OCI-LY7 (cell line): ENCODE measurements around the gene PEX11A. TPM values are rescaled to one million over a fixed set of nuclear protein-coding genes. Genes with fewer than 3 reads are reported as not detected.

Source experiments
- BruUV-seq: library from RNA; stranded (reverse); fragments of 400-500 nt; replicated peaks from 2 replicates; lab custom pipeline; 2021; lab: Mats Ljungman, UMichigan
- CTCF ChIA-PET: fragments of 300-600 bp; sonication (Branson Sonifier 250); formaldehyde crosslinking; loops from one replicate; lab custom pipeline; 2022; ENCODE audit warnings: antibody characterized with exemption; ENCODE audit not compliant: unreplicated experiment; lab: Charles Lee
- POLR2A ChIA-PET: fragments of 300-600 bp; sonication (Branson Sonifier 250); formaldehyde crosslinking; loops from one replicate; lab custom pipeline; 2022; ENCODE audit warnings: antibody characterized with exemption; lab: Charles Lee
- DNase-seq: peaks from one replicate; pipeline ENCODE4 v3.0.0-alpha.2; 2015; ENCODE audit warnings: low spot score
- H2AFZ ChIP-seq: fragments of 200-600 bp; sonication (generic), shearing (Covaris generic); 2 replicates; pipeline ENCODE4 v1.6.1; 2014; ENCODE audit warnings: mild to moderate bottlenecking, antibody characterized with exemption, low read length, moderate library complexity
- H3K27ac ChIP-seq: fragments of 200-600 bp; sonication (generic); 2 replicates; pipeline ENCODE4 v1.5.1; 2014; ENCODE audit warnings: mixed run types, low read depth, mild to moderate bottlenecking, moderate library complexity, low read length, inconsistent platforms; ENCODE audit not compliant: poor library complexity, severe bottlenecking
- H3K36me3 ChIP-seq: fragments of 200-600 bp; sonication (generic); 2 replicates; pipeline ENCODE4 v1.6.1; 2014; ENCODE audit warnings: mild to moderate bottlenecking, antibody characterized with exemption, low read length, moderate library complexity, mixed read lengths; ENCODE audit not compliant: insufficient read depth
- H3K4me1 ChIP-seq: fragments of 200-600 bp; sonication (generic); 2 replicates; pipeline ENCODE4 v1.5.1; 2014; ENCODE audit warnings: mild to moderate bottlenecking, low read length; ENCODE audit not compliant: insufficient read depth, poor library complexity, severe bottlenecking
- H3K4me2 ChIP-seq: fragments of 200-600 bp; sonication (generic); 2 replicates; pipeline ENCODE4 v1.6.1; 2014; ENCODE audit warnings: mild to moderate bottlenecking, low read length
- H3K4me3 ChIP-seq: fragments of 200-600 bp; sonication (generic); 2 replicates; pipeline ENCODE4 v1.5.1; 2014; ENCODE audit warnings: mild to moderate bottlenecking, low read depth, low read length; ENCODE audit not compliant: poor library complexity, severe bottlenecking
- H3K79me2 ChIP-seq: fragments of 200-600 bp; sonication (generic); 2 replicates; pipeline ENCODE4 v1.6.1; 2016; ENCODE audit warnings: low read depth, mild to moderate bottlenecking, low read length, moderate library complexity, mixed read lengths; ENCODE audit not compliant: insufficient read depth
- H3K9me2 ChIP-seq: fragments of 200-600 bp; sonication (generic); 2 replicates; pipeline ENCODE4 v1.6.1; 2016; ENCODE audit warnings: mild to moderate bottlenecking, low read length, mixed read lengths; ENCODE audit not compliant: insufficient read depth
- H3K9me3 ChIP-seq: fragments of 200-600 bp; sonication (generic); 2 replicates; pipeline ENCODE4 v1.6.1; 2014; ENCODE audit warnings: mild to moderate bottlenecking, mixed run types, low read length, mixed read lengths
- H4K20me1 ChIP-seq: fragments of 200-600 bp; sonication (generic); 2 replicates; pipeline ENCODE4 v1.6.1; 2014; ENCODE audit warnings: mild to moderate bottlenecking, antibody characterized with exemption, low read length, moderate library complexity, mixed read lengths; ENCODE audit not compliant: insufficient read depth
- EZH2phosphoT487 ChIP-seq: fragments of 200-600 bp; sonication (generic); IDR thresholded peaks from 2 replicates; pipeline ENCODE4 v1.6.1; 2018; ENCODE audit warnings: low read depth, borderline replicate concordance, mild to moderate bottlenecking, mixed run types, antibody characterized with exemption, low read length, moderate library complexity, mixed read lengths
- intact Hi-C: fragments of 100-400 bp; cut with micrococcal nuclease; formaldehyde crosslinking; loops from one replicate; pipeline ENCODE4 v1.10.0; 2022; ENCODE audit not compliant: unreplicated experiment
- small RNA-seq: library from RNA; depleted of rRNA; stranded (forward); fragments of <200 nt; gene quantifications from one replicate; pipeline ENCODE3, GENCODE V24; 2014
- total RNA-seq, 2 experiments: library from RNA; depleted of rRNA in 1 of 2; stranded (reverse); fragments of >200 nt in 1 of 2; shearing (Covaris generic) in 1 of 2; gene quantifications; 2 replicates each; pipeline ENCODE4 v1.2.3, GENCODE V29; 2014 to 2022
- TF ChIP-seq, protein P1 (sequence below): fragments of 200-600 bp; sonication (generic); conservative IDR thresholded peaks from 2 replicates; pipeline ENCODE4 v1.5.1; 2014; ENCODE audit warnings: mild to moderate bottlenecking, antibody characterized with exemption, low read length, moderate library complexity, mixed read lengths

PEX11A gene
- total RNA-seq, 2 experiments from 2014 or later = 2.0 to 2.8 TPM

DNA sequence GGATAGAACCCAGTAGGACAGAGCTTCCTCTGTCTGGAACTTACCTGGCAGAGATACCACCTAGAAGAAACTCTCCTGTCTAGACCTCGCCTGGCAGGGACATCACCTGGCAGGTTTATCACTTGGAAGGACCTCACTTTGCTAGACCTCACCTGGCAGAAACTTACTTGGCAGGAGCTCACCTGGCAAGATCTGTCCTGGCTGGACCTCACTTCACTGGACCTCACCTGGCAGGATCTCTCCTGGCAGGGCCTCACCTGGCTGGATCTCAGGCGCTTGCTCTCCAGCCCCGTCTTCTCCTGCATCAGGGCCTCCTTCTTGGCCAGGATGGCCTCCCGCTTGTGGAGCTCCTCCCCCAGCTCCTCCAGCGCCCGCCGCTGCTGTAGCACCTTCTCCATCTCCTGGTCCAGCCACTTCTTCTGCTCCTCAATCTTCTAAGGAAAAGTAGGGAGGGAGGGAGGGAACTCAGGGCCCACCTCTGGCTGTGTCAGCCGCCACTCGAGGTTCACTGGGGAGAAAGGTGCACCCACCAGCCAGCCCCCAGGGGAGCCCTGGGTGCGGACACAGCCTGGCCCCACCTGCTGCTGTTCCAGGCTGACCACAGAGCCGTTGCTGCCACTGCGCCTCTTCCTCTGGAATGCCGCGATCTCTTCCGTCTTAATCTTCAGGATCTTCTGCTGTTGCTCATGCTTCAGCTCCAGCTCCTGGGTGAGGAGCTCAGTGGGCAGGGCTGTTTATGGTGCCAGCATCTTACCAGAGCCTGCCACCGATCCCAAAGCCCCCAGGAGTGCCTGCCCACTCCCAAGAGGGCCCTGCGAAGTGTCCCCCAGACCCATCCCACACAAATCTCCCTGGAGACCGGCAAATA is 57.8 kb downstream of the PEX11A start:
- no peaks in the 10 kb centered on the region for H3K79me2 ChIP-seq
- no peak for DNase-seq
- CTCF ChIA-PET = no interaction called here
- no peak overlapping the region for H3K4me3 ChIP-seq
- BruUV-seq = no TSS peak
- H3K4me2 ChIP-seq = no peak overlapping the region
- no peak overlapping the region for H3K27ac ChIP-seq
- POLR2A ChIA-PET = no interaction called here
- intact Hi-C loops = no loop called here
- H3K9me2 ChIP-seq = no peaks in the 10 kb centered on the region
- H4K20me1 ChIP-seq = no peaks in the 10 kb centered on the region
- no peak overlapping the region for H2AFZ ChIP-seq
- peaks cover 46% of the 10 kb centered on the region for H3K36me3 ChIP-seq
- no peaks in the 10 kb centered on the region for H3K4me1 ChIP-seq
- no peaks in the 10 kb centered on the region for H3K9me3 ChIP-seq
- TF ChIP-seq EZH2phosphoT487 = no peak
- TF ChIP-seq, protein P1, sequence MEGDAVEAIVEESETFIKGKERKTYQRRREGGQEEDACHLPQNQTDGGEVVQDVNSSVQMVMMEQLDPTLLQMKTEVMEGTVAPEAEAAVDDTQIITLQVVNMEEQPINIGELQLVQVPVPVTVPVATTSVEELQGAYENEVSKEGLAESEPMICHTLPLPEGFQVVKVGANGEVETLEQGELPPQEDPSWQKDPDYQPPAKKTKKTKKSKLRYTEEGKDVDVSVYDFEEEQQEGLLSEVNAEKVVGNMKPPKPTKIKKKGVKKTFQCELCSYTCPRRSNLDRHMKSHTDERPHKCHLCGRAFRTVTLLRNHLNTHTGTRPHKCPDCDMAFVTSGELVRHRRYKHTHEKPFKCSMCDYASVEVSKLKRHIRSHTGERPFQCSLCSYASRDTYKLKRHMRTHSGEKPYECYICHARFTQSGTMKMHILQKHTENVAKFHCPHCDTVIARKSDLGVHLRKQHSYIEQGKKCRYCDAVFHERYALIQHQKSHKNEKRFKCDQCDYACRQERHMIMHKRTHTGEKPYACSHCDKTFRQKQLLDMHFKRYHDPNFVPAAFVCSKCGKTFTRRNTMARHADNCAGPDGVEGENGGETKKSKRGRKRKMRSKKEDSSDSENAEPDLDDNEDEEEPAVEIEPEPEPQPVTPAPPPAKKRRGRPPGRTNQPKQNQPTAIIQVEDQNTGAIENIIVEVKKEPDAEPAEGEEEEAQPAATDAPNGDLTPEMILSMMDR = no peak

DNA sequence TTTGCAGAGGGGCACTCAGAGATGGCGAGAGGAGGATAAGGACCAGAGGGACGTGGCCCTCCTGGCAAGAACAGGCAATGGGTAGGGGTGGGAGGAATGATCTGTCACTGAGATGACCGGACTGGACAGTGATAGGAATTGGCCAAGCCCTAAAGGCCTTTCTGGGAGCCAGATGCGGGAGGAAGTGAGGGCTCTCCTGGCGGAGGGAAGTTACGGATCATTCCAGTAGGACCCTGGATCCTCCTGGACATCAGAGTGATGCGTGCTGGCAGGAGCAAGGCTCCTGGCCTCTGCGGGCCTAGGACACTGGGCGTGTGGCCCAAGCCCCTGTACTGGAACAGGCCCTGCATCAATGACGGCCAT is 58.7 kb downstream of the PEX11A start:
- no peak overlapping the region for H3K27ac ChIP-seq
- H4K20me1 ChIP-seq = no peaks in the 10 kb centered on the region
- H3K9me2 ChIP-seq = no peaks in the 10 kb centered on the region
- H3K9me3 ChIP-seq = no peaks in the 10 kb centered on the region
- no peak overlapping the region for H3K4me2 ChIP-seq
- no peak overlapping the region for H3K4me3 ChIP-seq
- DNase-seq = no peak
- peaks cover 56% of the 10 kb centered on the region for H3K36me3 ChIP-seq
- POLR2A ChIA-PET = no interaction called here
- H2AFZ ChIP-seq = no peak overlapping the region
- no TSS peak for BruUV-seq
- H3K79me2 ChIP-seq = no peaks in the 10 kb centered on the region
- no peaks in the 10 kb centered on the region for H3K4me1 ChIP-seq
- intact Hi-C loops = no loop called here
- TF ChIP-seq, protein P1 = no peak
- no peak for TF ChIP-seq EZH2phosphoT487
- CTCF ChIA-PET = no interaction called here

Small RNAs within 50 kb of the gene (small RNA-seq; reads per million reads assigned to genes)
- 0.16 reads per million for gene RNU6-132P

Other genes with a start within 250 kb of the PEX11A start
- not detected in 2 replicates for gene RHCG, start 194.2 kb downstream of the PEX11A start, total RNA-seq (2014; rRNA removed; shearing (Covaris generic))
- gene RHCG, start 194.2 kb downstream of the PEX11A start, total RNA-seq (2022) = not detected in 2 replicates
- gene TICRR, start 115.3 kb downstream of the PEX11A start, total RNA-seq (2014; rRNA removed; shearing (Covaris generic)) = 25.9 and 26.2 TPM in 2 replicates
- 42.6 and 44.4 TPM in 2 replicates for gene TICRR, start 115.3 kb downstream of the PEX11A start, total RNA-seq (2022)
- gene KIF7, start 35.3 kb downstream of the PEX11A start, total RNA-seq (2014; rRNA removed; shearing (Covaris generic)) = not detected in 2 replicates
- 0.10 TPM in 1 of 2 replicates, not detected in the other for gene KIF7, start 35.3 kb downstream of the PEX11A start, total RNA-seq (2022)
- gene PLIN1, start 11.4 kb downstream of the PEX11A start, total RNA-seq (2014; rRNA removed; shearing (Covaris generic)) = not detected in 2 replicates
- gene PLIN1, start 11.4 kb downstream of the PEX11A start, total RNA-seq (2022) = 0.19 and 0.46 TPM in 2 replicates
- gene WDR93, start 57 bp upstream of the PEX11A start, total RNA-seq (2014; rRNA removed; shearing (Covaris generic)) = 0.19 TPM in 1 of 2 replicates, not detected in the other
- not detected in 2 replicates for gene WDR93, start 57 bp upstream of the PEX11A start, total RNA-seq (2022)
- gene MESP1, start 60.5 kb upstream of the PEX11A start, total RNA-seq (2014; rRNA removed; shearing (Covaris generic)) = 0.05 and 3.5 TPM in 2 replicates
- gene MESP1, start 60.5 kb upstream of the PEX11A start, total RNA-seq (2022) = not detected in 2 replicates
- gene MESP2, start 85.6 kb upstream of the PEX11A start, total RNA-seq (2014; rRNA removed; shearing (Covaris generic)) = not detected in 2 replicates
- not detected in 2 replicates for gene MESP2, start 85.6 kb upstream of the PEX11A start, total RNA-seq (2022)
- gene ANPEP, start 124.1 kb upstream of the PEX11A start, total RNA-seq (2014; rRNA removed; shearing (Covaris generic)) = 0.03 and 0.10 TPM in 2 replicates
- 0.29 TPM in 1 of 2 replicates, not detected in the other for gene ANPEP, start 124.1 kb upstream of the PEX11A start, total RNA-seq (2022)
- 20.8 and 28.5 TPM in 2 replicates for gene AP3S2, start 203.2 kb upstream of the PEX11A start, total RNA-seq (2014; rRNA removed; shearing (Covaris generic))
- gene AP3S2, start 203.2 kb upstream of the PEX11A start, total RNA-seq (2022) = 30.4 and 37.4 TPM in 2 replicates
- not detected in 2 replicates for gene ARPIN, start 222.2 kb upstream of the PEX11A start, total RNA-seq (2014; rRNA removed; shearing (Covaris generic))
- not detected in 2 replicates for gene ARPIN, start 222.2 kb upstream of the PEX11A start, total RNA-seq (2022)